GM19455 (cell line): Measurements from ENCODE around the gene TUBB4A.
"Not testable (repeated sequence)": the region's sequence is repeated elsewhere in the genome, so short reads cannot be mapped to it uniquely, and the experiment has no call there.

ENCODE experiments used
- ATAC-seq: cut with Tn5 transposase; IDR thresholded peaks from one replicate; pipeline ENCODE4 v1.9.1; 2021; ENCODE audit not compliant: unreplicated experiment

Gene TUBB4A

GRCh38 chr19:6501740-6502648 is at the start of gene TUBB4A:
Gene TUBB4A (minus strand): TSS chr19:6502309. CDS start chr19:6502212, 97 bp downstream.
- ATAC-seq: no peak

- no peak for ATAC-seq
Measured at GRCh38 chr19:6551091-6551490, 49.0 kb upstream of the TUBB4A start.

GRCh38 chr19:6550679-6551078 is 48.6 kb upstream of the TUBB4A start:
- ATAC-seq: not testable (repeated sequence)

GRCh38 chr19:6543866-6544347 is 41.8 kb upstream of the TUBB4A start:
- ATAC-seq: no peak

- no peak for ATAC-seq
Measured at GRCh38 chr19:6540918-6541689, 39.0 kb upstream of the TUBB4A start.

GRCh38 chr19:6539514-6539913 is 37.4 kb upstream of the TUBB4A start:
- no peak for ATAC-seq

GRCh38 chr19:6535558-6536137 is 33.5 kb upstream of the TUBB4A start:
- ATAC-seq: no peak

GRCh38 chr19:6534451-6535093 is 32.5 kb upstream of the TUBB4A start:
- ATAC-seq: no peak

GRCh38 chr19:6533746-6534418 is 31.8 kb upstream of the TUBB4A start:
- no peak for ATAC-seq

- no peak for ATAC-seq
Measured at GRCh38 chr19:6533000-6533328, 30.9 kb upstream of the TUBB4A start.

- no peak for ATAC-seq
Measured at GRCh38 chr19:6532244-6532999, 30.3 kb upstream of the TUBB4A start.

GRCh38 chr19:6531956-6532243 is 29.8 kb upstream of the TUBB4A start:
- no peak for ATAC-seq

- ATAC-seq: no peak
Measured at GRCh38 chr19:6531163-6531955, 29.2 kb upstream of the TUBB4A start.

GRCh38 chr19:6530386-6531162 is 28.5 kb upstream of the TUBB4A start, which contains the start of gene TNFSF9:
Gene TNFSF9 (plus strand): TSS chr19:6531026. CDS start chr19:6531037, 11 bp downstream.
- no peak for ATAC-seq

GRCh38 chr19:6529937-6530385 is 27.9 kb upstream of the TUBB4A start:
- no peak for ATAC-seq

- no peak for ATAC-seq
Measured at GRCh38 chr19:6529351-6529750, 27.2 kb upstream of the TUBB4A start.

GRCh38 chr19:6528544-6529121 is 26.5 kb upstream of the TUBB4A start:
- ATAC-seq: no peak
